IMR-90 (cell line): ENCODE measurements around the gene GRK5. TPM values are rescaled to one million over a fixed set of nuclear protein-coding genes. Genes with fewer than 3 reads are reported as not detected.

Experiments used
- ATAC-seq: fragments of 200-7000 bp; cut with Tn5 transposase; 2 replicates; pipeline ENCODE4 v1.9.1; 2020; ENCODE audit warnings: low read depth, mild to moderate bottlenecking, moderate library complexity
- BruUV-seq: library from RNA; stranded (reverse); fragments of 400-500 nt; replicated peaks from 2 replicates; lab custom pipeline; 2021; lab: Mats Ljungman, UMichigan
- CTCF ChIA-PET: fragments of 300-600 bp; formaldehyde crosslinking; extraction: SDS; loops from one replicate; lab custom pipeline; 2021; ENCODE audit warnings: antibody characterized with exemption; lab: Yijun Ruan, JAX
- POLR2A ChIA-PET: fragments of 300-600 bp; sonication (Branson Sonifier 250); formaldehyde crosslinking; loops from one replicate; lab custom pipeline; 2022; ENCODE audit warnings: antibody characterized with exemption; ENCODE audit not compliant: unreplicated experiment; lab: Charles Lee
- DNase-seq: peaks from one replicate; pipeline ENCODE4 v3.0.0; 2013
- H2AFZ ChIP-seq: replicated peaks from 2 replicates; pipeline ENCODE3; 2013; ENCODE audit warnings: low read length, mild to moderate bottlenecking; ENCODE audit not compliant: poor library complexity
- H2AK5ac ChIP-seq: 2 replicates; pipeline ENCODE4 v1.6.1; 2013; ENCODE audit warnings: low read depth, low read length, inconsistent platforms
- H2AK9ac ChIP-seq: replicated peaks from 2 replicates; pipeline ENCODE3; 2013; ENCODE audit warnings: mild to moderate bottlenecking, low read depth, low read length, moderate library complexity; ENCODE audit not compliant: poor library complexity
- H2BK120ac ChIP-seq: 2 replicates; pipeline ENCODE4 v1.6.1; 2013; ENCODE audit warnings: low read depth, low read length, inconsistent platforms
- H2BK15ac ChIP-seq: 3 replicates; pipeline ENCODE4 v1.6.1; 2013; ENCODE audit warnings: low read depth, low read length, inconsistent platforms
- H2BK20ac ChIP-seq: 2 replicates; pipeline ENCODE4 v1.6.1; 2013; ENCODE audit warnings: low read depth, mild to moderate bottlenecking, inconsistent platforms, low read length, moderate library complexity
- H2BK5ac ChIP-seq: 2 replicates; pipeline ENCODE4 v1.6.1; 2013; ENCODE audit warnings: mild to moderate bottlenecking, low read depth, low read length, inconsistent platforms; ENCODE audit not compliant: poor library complexity, severe bottlenecking
- H3K14ac ChIP-seq: replicated peaks from 2 replicates; pipeline ENCODE4 v1.6.1; 2013; ENCODE audit warnings: low read depth, low read length, inconsistent platforms
- H3K18ac ChIP-seq: 2 replicates; pipeline ENCODE4 v1.6.1; 2013; ENCODE audit warnings: low read depth, low read length, control low read depth
- H3K23ac ChIP-seq: 2 replicates; pipeline ENCODE4 v1.6.1; 2013; ENCODE audit warnings: low read depth, low read length, inconsistent platforms
- H3K27ac ChIP-seq: 2 replicates; pipeline ENCODE4 v1.5.1; 2013; ENCODE audit warnings: mild to moderate bottlenecking, control low read depth, low read length; ENCODE audit not compliant: insufficient read depth
- H3K27me3 ChIP-seq: 2 replicates; pipeline ENCODE4 v1.6.1; 2013; ENCODE audit warnings: low read length; ENCODE audit not compliant: control insufficient read depth, insufficient read depth
- H3K36me3 ChIP-seq: 2 replicates; pipeline ENCODE4 v1.6.1; 2013; ENCODE audit warnings: low read length, mixed read lengths; ENCODE audit not compliant: control insufficient read depth, insufficient read depth
- H3K4ac ChIP-seq: 2 replicates; pipeline ENCODE4 v1.6.1; 2013; ENCODE audit warnings: low read depth, low read length, inconsistent platforms
- H3K4me1 ChIP-seq: 2 replicates; pipeline ENCODE4 v1.6.1; 2013; ENCODE audit warnings: low read length, mixed read lengths; ENCODE audit not compliant: control insufficient read depth, insufficient read depth
- H3K4me2 ChIP-seq: 2 replicates; pipeline ENCODE4 v1.6.1; 2013; ENCODE audit warnings: low read depth, mild to moderate bottlenecking, control low read depth, low read length, moderate library complexity
- H3K4me3 ChIP-seq: 2 replicates; pipeline ENCODE4 v1.5.1; 2013; ENCODE audit warnings: low read depth, mild to moderate bottlenecking, control low read depth, low read length, moderate library complexity; ENCODE audit not compliant: insufficient read depth
- H3K56ac ChIP-seq: 2 replicates; pipeline ENCODE4 v1.6.1; 2013; ENCODE audit warnings: low read length, inconsistent platforms; ENCODE audit not compliant: insufficient read depth; ENCODE audit errors: extremely low read depth
- H3K79me1 ChIP-seq, 2 experiments: 2 replicates each; pipeline ENCODE4 v1.6.1; 2013; ENCODE audit warnings: low read length in 2 of 2, inconsistent platforms in 1 of 2, low read depth in 1 of 2
- H3K9ac ChIP-seq: 2 replicates; pipeline ENCODE4 v1.6.1; 2013; ENCODE audit warnings: low read depth, low read length, control low read depth
- H3K9me1 ChIP-seq: 2 replicates; pipeline ENCODE4 v1.6.1; 2013; ENCODE audit warnings: low read length, inconsistent platforms; ENCODE audit not compliant: insufficient read depth
- H3K9me3 ChIP-seq: 2 replicates; pipeline ENCODE4 v1.6.1; 2013; ENCODE audit warnings: low read length; ENCODE audit not compliant: control insufficient read depth, insufficient read depth
- H4K20me1 ChIP-seq: 2 replicates; pipeline ENCODE4 v1.6.1; 2013; ENCODE audit warnings: low read length, inconsistent platforms; ENCODE audit not compliant: insufficient read depth
- H4K5ac ChIP-seq: 2 replicates; pipeline ENCODE4 v1.6.1; 2013; ENCODE audit warnings: mild to moderate bottlenecking, low read depth, low read length, control low read depth
- H4K8ac ChIP-seq, 2 experiments: 2 replicates each; pipeline ENCODE4 v1.6.1; 2013; ENCODE audit warnings: low read depth in 2 of 2, low read length in 2 of 2, control low read depth in 1 of 2, inconsistent platforms in 1 of 2
- H4K91ac ChIP-seq: 2 replicates; pipeline ENCODE4 v1.6.1; 2013; ENCODE audit warnings: low read depth, low read length, inconsistent platforms; ENCODE audit not compliant: insufficient read depth
- BHLHE40 ChIP-seq: fragments of 150-350 bp; IDR thresholded peaks from 2 replicates; pipeline ENCODE4 v1.6.1; 2016; ENCODE audit warnings: mild to moderate bottlenecking, low read depth, low read length
- CEBPB ChIP-seq: IDR thresholded peaks from 2 replicates; pipeline ENCODE4 v1.6.1; 2012; ENCODE audit warnings: low read depth, low read length, improper control_type of control experiment
- CHD1 ChIP-seq: IDR thresholded peaks from 2 replicates; pipeline ENCODE4 v1.6.1; 2012; ENCODE audit warnings: low read depth, low read length, improper control_type of control experiment
- FOS ChIP-seq: fragments of 150-350 bp; IDR thresholded peaks from 2 replicates; pipeline ENCODE4 v1.6.1; 2016; ENCODE audit warnings: low read depth, low read length
- MAFK ChIP-seq: IDR thresholded peaks from 2 replicates; pipeline ENCODE4 v1.6.1; 2012; ENCODE audit warnings: low read depth, low read length, improper control_type of control experiment
- MAZ ChIP-seq: IDR thresholded peaks from 2 replicates; pipeline ENCODE4 v1.6.1; 2012; ENCODE audit warnings: low read depth, mild to moderate bottlenecking, low read length, improper control_type of control experiment, moderate library complexity, borderline replicate concordance
- MXI1 ChIP-seq: IDR thresholded peaks from 2 replicates; pipeline ENCODE4 v1.6.1; 2012; ENCODE audit warnings: low read depth, mild to moderate bottlenecking, low read length, moderate library complexity, borderline replicate concordance
- NFE2L2 ChIP-seq: fragments of 150-350 bp; IDR thresholded peaks from 2 replicates; pipeline ENCODE4 v1.6.1; 2016; ENCODE audit warnings: low read depth, mild to moderate bottlenecking, low read length
- POLR2A ChIP-seq: IDR thresholded peaks from 2 replicates; pipeline ENCODE4 v1.6.1; 2012; ENCODE audit warnings: mild to moderate bottlenecking, low read depth, low read length
- RAD21 ChIP-seq: IDR thresholded peaks from 2 replicates; pipeline ENCODE4 v1.6.1; 2012; ENCODE audit warnings: low read length, improper control_type of control experiment
- RCOR1 ChIP-seq: IDR thresholded peaks from 2 replicates; pipeline ENCODE4 v1.6.1; 2012; ENCODE audit warnings: mild to moderate bottlenecking, low read length, improper control_type of control experiment; ENCODE audit not compliant: insufficient replicate concordance
- RFX5 ChIP-seq: IDR thresholded peaks from 2 replicates; pipeline ENCODE4 v1.8.0; 2012; ENCODE audit warnings: low read depth, mild to moderate bottlenecking, low read length, moderate library complexity
- SMC3 ChIP-seq: fragments of 150-350 bp; IDR thresholded peaks from 2 replicates; pipeline ENCODE4 v1.6.1; 2016; ENCODE audit warnings: low read depth, mild to moderate bottlenecking, antibody characterized with exemption, low read length, moderate library complexity
- WGBS, 2 experiments: methylation state at CpG; one replicate each; pipeline versions ENCODE4 v1.1.5 to v1.1.7; 2013; ENCODE audit warnings: missing lambda C conversion rate in 2 of 2; ENCODE audit not compliant: insufficient read length in 1 of 2; ENCODE audit errors: extremely low coverage in 2 of 2; 5-methylcytosine and 5-hydroxymethylcytosine counted together
- dilution Hi-C: fragments of 300-500 bp; cut with HindIII; formaldehyde crosslinking; loops from one replicate; pipeline ENCODE4 v1.14.3; 2018; ENCODE audit warnings: low sequenced_read_pairs; ENCODE audit not compliant: unreplicated experiment
- in situ Hi-C: fragments of 300-500 bp; cut with MboI; formaldehyde crosslinking; loops from 3 replicates; pipeline ENCODE4 v1.14.3; 2019; ENCODE audit warnings: low sequenced_read_pairs, inconsistent platforms, mixed read lengths
- intact Hi-C: fragments of 100-400 bp; cut with micrococcal nuclease; formaldehyde crosslinking; loops from 2 replicates; pipeline ENCODE4 v1.10.0; 2022
- polyA plus RNA-seq, 3 experiments: library from polyadenylated mRNA; depleted of rRNA; stranded (reverse); fragments of >200 nt; gene quantifications; 2 replicates each; pipeline ENCODE4 v1.2.3, GENCODE V29; 2012; ENCODE audit warnings: low replicate concordance in 1 of 3
- total RNA-seq: library from RNA; depleted of rRNA; stranded (reverse); fragments of >200 nt; gene quantifications from 2 replicates; pipeline ENCODE4 v1.2.3, GENCODE V29; 2012
- TF ChIP-seq, protein P1 (sequence below): fragments of 150-350 bp; IDR thresholded peaks from 2 replicates; pipeline ENCODE4 v1.6.1; 2016; ENCODE audit warnings: low read depth, mild to moderate bottlenecking, low read length, moderate library complexity, borderline replicate concordance
- TF ChIP-seq, protein P2 (sequence below): conservative IDR thresholded peaks from 2 replicates; pipeline ENCODE4 v1.5.1; 2012; ENCODE audit warnings: mild to moderate bottlenecking, low read depth, low read length, improper control_type of control experiment
- TF ChIP-seq, protein P3 (sequence below): fragments of 150-350 bp; IDR thresholded peaks from 2 replicates; pipeline ENCODE4 v1.6.1; 2017; ENCODE audit warnings: mild to moderate bottlenecking, antibody characterized with exemption, low read length, low read depth

GRK5 gene
- total and polyA plus RNA-seq, 2 of the 4 experiments (the other 2 are of a cell fraction): 12.9 to 16.3 TPM

- H3K4me2 ChIP-seq: no peak overlapping the region
- ChIA-PET POLR2A (no interaction called here), CTCF (interaction anchor here (1.1 kb wide), 1 partner anchor 297 kb away, joined by 3 read pairs; no protein-coding TSS in a partner anchor)
- 0 out of 2 replicates have a peak overlapping the region, but pooled peaks have one; percentile 30 for H2BK120ac ChIP-seq
- peaks cover 10% of the 10 kb centered on the region for H3K36me3 ChIP-seq
- peaks cover 0 to 25% of the 10 kb centered on the region in 2 experiments; a peak in 2 of 4 replicates for H3K79me1 ChIP-seq
- H3K4me3 ChIP-seq: no peak overlapping the region
- H2BK15ac ChIP-seq: no peak overlapping the region
- no TSS peak for BruUV-seq
- H4K5ac ChIP-seq: no peak overlapping the region
- H3K4me1 ChIP-seq: peaks cover 33% of the 10 kb centered on the region
- H2BK5ac ChIP-seq: no peak overlapping the region
- H3K56ac ChIP-seq: no peak overlapping the region
- H2BK20ac ChIP-seq: no peak overlapping the region
- in situ Hi-C loops (no loop called here), intact Hi-C loops (no loop called here), dilution Hi-C loops (no loop called here)
- no peak overlapping the region for H4K91ac ChIP-seq
- H3K18ac ChIP-seq: no peak overlapping the region; the same call in 1 of the 2 replicates
- H3K14ac ChIP-seq: no peak overlapping the region
- WGBS, 2 experiments: 76% methylated on average over 4 of the region's 7 CpGs; no CpG with 5 or more reads in 1 of the 2 experiments
- H3K9me3 ChIP-seq: no peaks in the 10 kb centered on the region
- no peak for DNase-seq
- H2AK5ac ChIP-seq: no peak overlapping the region
- no peak overlapping the region for H2AFZ ChIP-seq
- H3K9ac ChIP-seq: no peak overlapping the region
- peaks cover 12% of the 10 kb centered on the region; the same call in 1 of the 2 replicates for H4K20me1 ChIP-seq
- H4K8ac ChIP-seq: no peak overlapping the region; a peak in 1 of 4 replicates
- TF ChIP-seq, protein P1, sequence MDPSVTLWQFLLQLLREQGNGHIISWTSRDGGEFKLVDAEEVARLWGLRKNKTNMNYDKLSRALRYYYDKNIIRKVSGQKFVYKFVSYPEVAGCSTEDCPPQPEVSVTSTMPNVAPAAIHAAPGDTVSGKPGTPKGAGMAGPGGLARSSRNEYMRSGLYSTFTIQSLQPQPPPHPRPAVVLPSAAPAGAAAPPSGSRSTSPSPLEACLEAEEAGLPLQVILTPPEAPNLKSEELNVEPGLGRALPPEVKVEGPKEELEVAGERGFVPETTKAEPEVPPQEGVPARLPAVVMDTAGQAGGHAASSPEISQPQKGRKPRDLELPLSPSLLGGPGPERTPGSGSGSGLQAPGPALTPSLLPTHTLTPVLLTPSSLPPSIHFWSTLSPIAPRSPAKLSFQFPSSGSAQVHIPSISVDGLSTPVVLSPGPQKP: no peak
- TF ChIP-seq FOS: no peak
- no peak for TF ChIP-seq MXI1
- TF ChIP-seq NFE2L2: no peak
- no peak for TF ChIP-seq CEBPB
- TF ChIP-seq, protein P2, sequence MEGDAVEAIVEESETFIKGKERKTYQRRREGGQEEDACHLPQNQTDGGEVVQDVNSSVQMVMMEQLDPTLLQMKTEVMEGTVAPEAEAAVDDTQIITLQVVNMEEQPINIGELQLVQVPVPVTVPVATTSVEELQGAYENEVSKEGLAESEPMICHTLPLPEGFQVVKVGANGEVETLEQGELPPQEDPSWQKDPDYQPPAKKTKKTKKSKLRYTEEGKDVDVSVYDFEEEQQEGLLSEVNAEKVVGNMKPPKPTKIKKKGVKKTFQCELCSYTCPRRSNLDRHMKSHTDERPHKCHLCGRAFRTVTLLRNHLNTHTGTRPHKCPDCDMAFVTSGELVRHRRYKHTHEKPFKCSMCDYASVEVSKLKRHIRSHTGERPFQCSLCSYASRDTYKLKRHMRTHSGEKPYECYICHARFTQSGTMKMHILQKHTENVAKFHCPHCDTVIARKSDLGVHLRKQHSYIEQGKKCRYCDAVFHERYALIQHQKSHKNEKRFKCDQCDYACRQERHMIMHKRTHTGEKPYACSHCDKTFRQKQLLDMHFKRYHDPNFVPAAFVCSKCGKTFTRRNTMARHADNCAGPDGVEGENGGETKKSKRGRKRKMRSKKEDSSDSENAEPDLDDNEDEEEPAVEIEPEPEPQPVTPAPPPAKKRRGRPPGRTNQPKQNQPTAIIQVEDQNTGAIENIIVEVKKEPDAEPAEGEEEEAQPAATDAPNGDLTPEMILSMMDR: no peak
- no peak for TF ChIP-seq RFX5
- no peak for TF ChIP-seq CHD1
- no peak for TF ChIP-seq MAZ
- TF ChIP-seq, protein P3, sequence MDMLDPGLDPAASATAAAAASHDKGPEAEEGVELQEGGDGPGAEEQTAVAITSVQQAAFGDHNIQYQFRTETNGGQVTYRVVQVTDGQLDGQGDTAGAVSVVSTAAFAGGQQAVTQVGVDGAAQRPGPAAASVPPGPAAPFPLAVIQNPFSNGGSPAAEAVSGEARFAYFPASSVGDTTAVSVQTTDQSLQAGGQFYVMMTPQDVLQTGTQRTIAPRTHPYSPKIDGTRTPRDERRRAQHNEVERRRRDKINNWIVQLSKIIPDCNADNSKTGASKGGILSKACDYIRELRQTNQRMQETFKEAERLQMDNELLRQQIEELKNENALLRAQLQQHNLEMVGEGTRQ: no peak
- no peak for TF ChIP-seq RCOR1
- TF ChIP-seq BHLHE40: no peak
- TF ChIP-seq RAD21: no peak
- no peak for TF ChIP-seq SMC3
- TF ChIP-seq POLR2A: no peak
- no peak for TF ChIP-seq MAFK
- H3K9me1 ChIP-seq: peaks cover 41% of the 10 kb centered on the region
- H3K27me3 ChIP-seq: no peaks in the 10 kb centered on the region
- H3K27ac ChIP-seq: peak overlapping the region; percentile 10; the same call in 1 of the 2 replicates
- ATAC-seq: no peak
- peak overlapping the region; percentile 18; the same call in 1 of the 2 replicates for H3K23ac ChIP-seq
- peak overlapping the region; percentile 8 for H3K4ac ChIP-seq
- H2AK9ac ChIP-seq: no peak overlapping the region
Observed at GRCh38 chr10:119496273-119496672, 288.9 kb downstream of the GRK5 start.
